ENCODE data around the gene PIP4K2C.

DNA sequence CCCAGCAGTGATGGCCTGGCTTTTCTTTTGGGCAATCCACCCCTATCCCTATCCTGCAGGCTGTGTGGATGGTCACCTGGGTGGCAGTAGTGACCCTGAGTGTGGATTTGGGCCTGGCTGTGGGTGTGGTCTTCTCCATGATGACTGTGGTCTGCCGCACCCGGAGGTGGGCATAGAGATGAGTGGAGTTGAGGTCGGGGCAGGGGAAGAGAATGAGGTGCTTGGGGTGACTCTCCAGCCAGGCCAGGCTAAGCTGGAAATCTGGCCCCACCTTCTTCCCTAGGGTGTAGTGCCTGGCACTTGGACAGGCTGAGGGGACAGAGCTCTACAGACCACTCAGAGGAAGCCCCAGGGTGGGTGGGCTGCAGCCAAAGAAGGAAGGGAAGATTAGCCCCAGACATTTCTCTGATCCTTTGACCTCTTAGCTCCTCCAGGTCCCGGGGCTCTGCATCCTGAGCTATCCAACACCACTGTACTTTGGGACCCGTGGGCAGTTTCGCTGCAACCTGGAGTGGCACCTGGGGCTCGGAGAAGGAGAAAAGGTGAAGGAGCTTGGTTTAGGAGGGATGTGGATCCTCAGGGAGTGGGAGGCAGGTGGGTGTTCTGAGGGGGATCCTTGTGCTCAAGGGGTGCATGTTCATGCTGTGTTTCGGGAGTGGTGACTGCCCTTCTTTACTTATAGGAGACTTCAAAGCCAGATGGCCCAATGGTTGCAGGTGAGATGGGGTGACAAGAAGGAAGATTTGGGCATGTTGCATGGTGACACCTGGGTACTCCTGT, 33.6 kb downstream of the PIP4K2C start:
- no peak for TF ChIP-seq POLR2AphosphoS5 (IDR thresholded peaks at IDR 0.05)
- TF ChIP-seq, protein P1, sequence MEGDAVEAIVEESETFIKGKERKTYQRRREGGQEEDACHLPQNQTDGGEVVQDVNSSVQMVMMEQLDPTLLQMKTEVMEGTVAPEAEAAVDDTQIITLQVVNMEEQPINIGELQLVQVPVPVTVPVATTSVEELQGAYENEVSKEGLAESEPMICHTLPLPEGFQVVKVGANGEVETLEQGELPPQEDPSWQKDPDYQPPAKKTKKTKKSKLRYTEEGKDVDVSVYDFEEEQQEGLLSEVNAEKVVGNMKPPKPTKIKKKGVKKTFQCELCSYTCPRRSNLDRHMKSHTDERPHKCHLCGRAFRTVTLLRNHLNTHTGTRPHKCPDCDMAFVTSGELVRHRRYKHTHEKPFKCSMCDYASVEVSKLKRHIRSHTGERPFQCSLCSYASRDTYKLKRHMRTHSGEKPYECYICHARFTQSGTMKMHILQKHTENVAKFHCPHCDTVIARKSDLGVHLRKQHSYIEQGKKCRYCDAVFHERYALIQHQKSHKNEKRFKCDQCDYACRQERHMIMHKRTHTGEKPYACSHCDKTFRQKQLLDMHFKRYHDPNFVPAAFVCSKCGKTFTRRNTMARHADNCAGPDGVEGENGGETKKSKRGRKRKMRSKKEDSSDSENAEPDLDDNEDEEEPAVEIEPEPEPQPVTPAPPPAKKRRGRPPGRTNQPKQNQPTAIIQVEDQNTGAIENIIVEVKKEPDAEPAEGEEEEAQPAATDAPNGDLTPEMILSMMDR (IDR thresholded peaks at IDR 0.05): no peak
